Measurements from ENCODE around the gene CSNK2A1.
"Not testable (repeated sequence)": the region's sequence is repeated elsewhere in the genome, so short reads cannot be mapped to it uniquely, and the experiment has no call there.

The CSNK2A1 gene

GRCh38 chr20:543369-544152 lies at the start of gene CSNK2A1:
CSNK2A1 (minus strand) TSS chr20:543790; CDS start chr20:508551, 35,239 bp downstream.
- ATAC-seq (peak; percentile 98), DNase-seq (peak; percentile 96)

- DNase-seq (no peak), ATAC-seq (no peak)
Observed at GRCh38 chr20:592506-592905, 48.9 kb upstream of the CSNK2A1 start.

- ATAC-seq (no peak), DNase-seq (no peak)
Observed at GRCh38 chr20:591941-592340, 48.4 kb upstream of the CSNK2A1 start.

- DNase-seq (no peak), ATAC-seq (no peak)
Observed at GRCh38 chr20:588932-589672, 45.5 kb upstream of the CSNK2A1 start.

GRCh38 chr20:588476-588875 lies 44.9 kb upstream of the CSNK2A1 start:
- ATAC-seq (no peak), DNase-seq (no peak)

- ATAC-seq (no peak), DNase-seq (no peak)
Observed at GRCh38 chr20:584971-585301, 41.3 kb upstream of the CSNK2A1 start.

GRCh38 chr20:584161-584970 lies 40.8 kb upstream of the CSNK2A1 start:
- DNase-seq (peak; percentile 32), ATAC-seq (peak; percentile 83)

- ATAC-seq (no peak), DNase-seq (no peak)
Observed at GRCh38 chr20:582204-582603, 38.6 kb upstream of the CSNK2A1 start.

GRCh38 chr20:578940-579690 lies 35.5 kb upstream of the CSNK2A1 start:
- DNase-seq, ATAC-seq: not testable (repeated sequence)

GRCh38 chr20:577167-577791 lies 33.7 kb upstream of the CSNK2A1 start:
- ATAC-seq (no peak), DNase-seq (no peak)

GRCh38 chr20:576156-576555 lies 32.6 kb upstream of the CSNK2A1 start:
- DNase-seq = no peak

GRCh38 chr20:575230-575629 lies 31.6 kb upstream of the CSNK2A1 start:
- no peak for ATAC-seq
- no peak for DNase-seq

More at GRCh38 chr20:576156-576555, 32.6 kb upstream of the CSNK2A1 start:
- ATAC-seq = no peak

- ATAC-seq (no peak), DNase-seq (no peak)
Observed at GRCh38 chr20:574297-574942, 30.8 kb upstream of the CSNK2A1 start.

- no peak for DNase-seq
- peak; percentile 19 for ATAC-seq
Observed at GRCh38 chr20:573414-574296, 30.1 kb upstream of the CSNK2A1 start.

- DNase-seq (no peak), ATAC-seq (no peak)
Observed at GRCh38 chr20:572727-573126, 29.1 kb upstream of the CSNK2A1 start.

GRCh38 chr20:571754-572441 lies 28.3 kb upstream of the CSNK2A1 start:
- DNase-seq = no peak
- no peak for ATAC-seq

GRCh38 chr20:568673-569415 lies 25.3 kb upstream of the CSNK2A1 start:
- ATAC-seq (no peak), DNase-seq (no peak)

GRCh38 chr20:568097-568652 lies 24.6 kb upstream of the CSNK2A1 start:
- DNase-seq = no peak
- ATAC-seq = no peak

Measured in stimulated activated naive CD8-positive, alpha-beta T cell treated with anti-CD3 and anti-CD28 coated beads, Interleukin-15, Interleukin-2, amounts not matched to agents 100 U/mL and 50 U/mL, for 24 hours (primary cell).